Coronary artery (tissue), 2 donors: ENCODE results near the gene ATCAY.
"Not testable (repeated sequence)": the region's sequence is repeated elsewhere in the genome, so short reads cannot be mapped to it uniquely, and the experiment has no call there.

Source experiments
- DNase-seq: peaks from one replicate; pipeline ENCODE4 v3.0.0-alpha.2; 2017; ENCODE audit warnings: low spot score
- H3K27ac ChIP-seq, 2 donors: fragments of 200-600 bp; sonication (generic); one replicate each; pipeline ENCODE4 v1.5.1; 2016 to 2019
- H3K4me3 ChIP-seq: fragments of 200-600 bp; sonication (generic); 2 replicates; pipeline ENCODE4 v1.5.1; 2016; ENCODE audit warnings: mild to moderate bottlenecking, moderate library complexity
- TF ChIP-seq, protein P1 (sequence below): fragments of 200-600 bp; sonication (generic); IDR thresholded peaks from one replicate; pipeline ENCODE4 v1.5.1; 2019; ENCODE audit warnings: antibody characterized with exemption

Gene ATCAY

GRCh38 chr19:3966051-3967017, 85.8 kb downstream of the ATCAY start:
- no peak for DNase-seq
- peak overlapping the region; percentile 91 to 100 for H3K27ac ChIP-seq
- H3K4me3 ChIP-seq: peak overlapping the region; percentile 37
- TF ChIP-seq, protein P1, sequence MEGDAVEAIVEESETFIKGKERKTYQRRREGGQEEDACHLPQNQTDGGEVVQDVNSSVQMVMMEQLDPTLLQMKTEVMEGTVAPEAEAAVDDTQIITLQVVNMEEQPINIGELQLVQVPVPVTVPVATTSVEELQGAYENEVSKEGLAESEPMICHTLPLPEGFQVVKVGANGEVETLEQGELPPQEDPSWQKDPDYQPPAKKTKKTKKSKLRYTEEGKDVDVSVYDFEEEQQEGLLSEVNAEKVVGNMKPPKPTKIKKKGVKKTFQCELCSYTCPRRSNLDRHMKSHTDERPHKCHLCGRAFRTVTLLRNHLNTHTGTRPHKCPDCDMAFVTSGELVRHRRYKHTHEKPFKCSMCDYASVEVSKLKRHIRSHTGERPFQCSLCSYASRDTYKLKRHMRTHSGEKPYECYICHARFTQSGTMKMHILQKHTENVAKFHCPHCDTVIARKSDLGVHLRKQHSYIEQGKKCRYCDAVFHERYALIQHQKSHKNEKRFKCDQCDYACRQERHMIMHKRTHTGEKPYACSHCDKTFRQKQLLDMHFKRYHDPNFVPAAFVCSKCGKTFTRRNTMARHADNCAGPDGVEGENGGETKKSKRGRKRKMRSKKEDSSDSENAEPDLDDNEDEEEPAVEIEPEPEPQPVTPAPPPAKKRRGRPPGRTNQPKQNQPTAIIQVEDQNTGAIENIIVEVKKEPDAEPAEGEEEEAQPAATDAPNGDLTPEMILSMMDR: no peak

GRCh38 chr19:3967983-3968382, 87.5 kb downstream of the ATCAY start:
- not testable (repeated sequence) for DNase-seq
- H3K4me3 ChIP-seq: peak overlapping the region; percentile 37
- peak overlapping the region; percentile 91 to 100 for H3K27ac ChIP-seq

GRCh38 chr19:3968556-3969434, 88.3 kb downstream of the ATCAY start:
- TF ChIP-seq, protein P1: no peak
- Histone ChIP-seq H3K4me3 (peak overlapping the region; percentile 99), H3K27ac (peak overlapping the region; percentile 98 to 100)
- DNase-seq: peak; percentile 96

DNA sequence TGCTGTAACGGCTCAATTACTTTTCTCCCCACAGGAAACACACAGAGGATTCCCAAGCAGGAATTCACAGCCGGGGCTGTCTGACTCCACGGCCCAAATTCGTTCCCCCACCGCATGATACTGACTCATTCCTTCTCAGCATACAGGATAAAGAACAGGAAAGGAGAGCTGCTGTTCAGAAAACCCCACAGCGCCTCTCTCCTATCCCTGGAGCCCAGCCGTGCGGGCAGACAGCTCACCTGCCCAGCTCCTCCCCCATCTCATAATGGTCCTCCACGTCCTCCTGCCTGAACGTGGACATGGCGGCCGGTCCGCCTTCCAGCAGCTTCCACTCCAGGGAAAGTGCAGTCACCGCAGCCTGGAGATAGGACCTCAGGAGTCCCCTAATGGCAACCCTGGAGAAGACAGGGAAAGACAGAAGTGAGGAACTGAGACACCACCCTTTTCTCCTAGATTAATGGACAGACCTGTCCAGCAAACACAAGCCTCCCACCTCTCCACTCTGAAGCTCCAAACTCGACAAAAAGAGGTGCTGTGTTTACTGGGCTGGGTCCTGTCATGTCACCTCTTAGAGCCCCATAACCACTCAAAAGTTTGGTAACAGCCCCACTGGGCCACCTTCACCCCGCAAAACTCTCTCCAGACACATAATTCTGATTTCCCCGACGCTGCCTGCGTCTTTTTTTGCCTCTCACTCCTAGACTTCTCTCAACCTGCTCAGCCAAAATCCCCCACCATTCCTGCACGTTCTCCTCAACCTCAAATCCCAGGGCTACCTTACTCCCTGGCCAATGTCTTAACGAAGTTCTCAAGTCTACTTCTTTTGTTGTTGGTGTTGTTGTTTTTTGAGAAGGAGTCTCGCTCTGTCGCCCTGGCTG, 89.2 kb downstream of the ATCAY start:
- peak overlapping the region; percentile 98 to 100 for H3K27ac ChIP-seq
- H3K4me3 ChIP-seq: peak overlapping the region; percentile 99
- DNase-seq: no peak
- TF ChIP-seq, protein P1: no peak

GRCh38 chr19:3970313-3970807, 89.9 kb downstream of the ATCAY start:
- no peak for DNase-seq
- Histone ChIP-seq H3K27ac (peak overlapping the region; percentile 98 to 100), H3K4me3 (peak overlapping the region; percentile 99)
- TF ChIP-seq, protein P1: no peak

DNA sequence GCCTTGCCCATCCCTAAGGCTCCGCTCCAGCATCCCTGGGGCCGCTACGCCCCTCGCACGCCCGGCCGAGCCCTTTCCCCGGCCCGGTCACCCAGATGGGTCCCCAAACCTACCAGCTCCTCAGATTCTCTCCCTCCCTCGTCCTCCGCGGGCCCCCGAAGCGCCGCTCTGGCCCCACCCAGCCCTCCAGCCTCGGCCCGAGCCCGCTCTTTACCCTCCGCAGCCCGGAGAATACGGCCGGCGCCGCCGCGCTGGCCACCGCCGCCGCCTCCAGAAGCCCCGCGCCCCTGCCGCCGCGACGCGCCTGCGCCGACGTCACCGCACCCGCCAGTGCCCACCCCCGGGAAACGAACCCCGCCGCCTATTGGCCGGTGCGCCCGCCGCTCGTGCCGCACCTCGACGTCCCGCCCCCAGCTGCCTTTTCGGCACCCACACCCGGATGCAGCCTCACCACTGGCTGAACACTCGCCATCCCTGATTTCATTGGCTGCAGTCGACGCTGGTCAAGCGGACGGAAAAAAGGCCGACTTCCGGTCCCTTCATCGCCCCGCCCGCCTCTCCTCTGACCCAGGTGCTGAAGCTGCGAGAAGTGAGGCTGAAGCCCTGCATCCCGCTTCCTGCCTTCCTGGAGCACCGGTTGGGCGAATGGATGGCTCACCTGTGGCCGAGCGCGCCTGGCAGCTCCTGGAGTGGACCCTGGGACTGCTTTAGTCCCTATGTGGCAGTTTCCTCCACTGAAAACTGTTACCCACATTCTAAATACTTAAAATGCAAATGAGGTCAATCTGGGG, 90.5 kb downstream of the ATCAY start, which contains the start of gene DAPK3:
DAPK3 (minus strand) TSS at position 292 of the 791 bp plus-strand sequence. CDS start 1,364 bp downstream, outside the sequence.
- H3K27ac ChIP-seq: peak within 1 kb of the TSS; percentile 98 to 100
- DNase-seq: peak; percentile 99
- peak within 1 kb of the TSS; percentile 99 for H3K4me3 ChIP-seq
- TF ChIP-seq, protein P1: no peak
